ENCODE measurements around the gene WBP11. TPM values are rescaled to one million over a fixed set of nuclear protein-coding genes. Genes with fewer than 3 reads are reported as not detected.

The WBP11 gene
- total RNA-seq, 6 experiments from 2014 or later, result 8.6 to 24.9 (median 16.9) TPM

DNA sequence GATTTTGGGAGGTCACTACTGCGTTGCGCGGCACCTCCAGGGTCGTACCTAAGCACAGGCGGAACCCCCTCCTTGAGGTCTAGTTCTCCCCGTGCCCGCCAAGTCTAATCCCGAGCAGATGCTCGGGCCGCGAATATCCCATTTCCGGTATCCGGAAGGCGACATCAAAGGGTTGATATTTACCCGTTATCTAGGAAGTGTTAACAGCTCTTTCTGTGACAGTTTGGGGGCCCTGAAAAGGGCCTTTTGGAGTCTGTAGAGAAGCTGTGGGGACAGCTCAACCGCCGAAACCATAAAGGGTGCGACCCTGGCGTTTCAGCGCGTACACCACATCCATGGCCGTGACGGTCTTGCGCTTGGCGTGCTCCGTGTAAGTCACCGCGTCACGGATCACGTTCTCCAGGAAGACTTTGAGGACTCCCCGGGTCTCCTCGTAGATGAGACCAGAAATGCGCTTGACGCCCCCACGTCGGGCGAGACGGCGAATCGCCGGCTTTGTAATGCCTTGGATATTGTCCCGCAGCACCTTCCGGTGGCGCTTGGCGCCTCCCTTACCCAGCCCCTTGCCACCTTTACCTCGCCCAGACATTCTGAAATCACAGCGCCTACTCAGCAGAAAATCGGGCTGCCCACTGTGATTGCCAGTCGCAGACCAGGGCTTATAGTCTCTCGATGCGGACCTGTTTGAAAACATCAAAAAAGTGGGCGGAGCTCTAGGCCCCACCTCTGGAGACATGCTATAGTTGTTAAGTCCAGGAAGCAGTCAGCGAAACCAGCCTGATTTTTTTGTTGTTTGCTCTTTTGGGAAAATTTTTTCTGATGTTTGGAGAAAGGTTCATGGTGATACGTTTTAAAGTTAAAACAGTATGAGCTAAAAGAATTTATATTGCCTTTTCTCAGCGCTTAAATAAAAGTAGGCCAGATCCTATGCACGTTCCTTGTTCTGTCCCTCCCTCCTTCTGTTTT lies 32.5 kb downstream of the WBP11 start:
- whole genome bisulfite sequencing (ENCODE audit: insufficient coverage, low coverage, low lambda C conversion rate, missing lambda C conversion rate), result under 1% methylated on average over 14 of the region's 56 CpGs
- TF ChIP-seq, protein P1, sequence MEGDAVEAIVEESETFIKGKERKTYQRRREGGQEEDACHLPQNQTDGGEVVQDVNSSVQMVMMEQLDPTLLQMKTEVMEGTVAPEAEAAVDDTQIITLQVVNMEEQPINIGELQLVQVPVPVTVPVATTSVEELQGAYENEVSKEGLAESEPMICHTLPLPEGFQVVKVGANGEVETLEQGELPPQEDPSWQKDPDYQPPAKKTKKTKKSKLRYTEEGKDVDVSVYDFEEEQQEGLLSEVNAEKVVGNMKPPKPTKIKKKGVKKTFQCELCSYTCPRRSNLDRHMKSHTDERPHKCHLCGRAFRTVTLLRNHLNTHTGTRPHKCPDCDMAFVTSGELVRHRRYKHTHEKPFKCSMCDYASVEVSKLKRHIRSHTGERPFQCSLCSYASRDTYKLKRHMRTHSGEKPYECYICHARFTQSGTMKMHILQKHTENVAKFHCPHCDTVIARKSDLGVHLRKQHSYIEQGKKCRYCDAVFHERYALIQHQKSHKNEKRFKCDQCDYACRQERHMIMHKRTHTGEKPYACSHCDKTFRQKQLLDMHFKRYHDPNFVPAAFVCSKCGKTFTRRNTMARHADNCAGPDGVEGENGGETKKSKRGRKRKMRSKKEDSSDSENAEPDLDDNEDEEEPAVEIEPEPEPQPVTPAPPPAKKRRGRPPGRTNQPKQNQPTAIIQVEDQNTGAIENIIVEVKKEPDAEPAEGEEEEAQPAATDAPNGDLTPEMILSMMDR (IDR thresholded peaks at IDR 0.05), result peak in 1 of 4 donors; percentile 11
- peak; percentile 97 for TF ChIP-seq POLR2A (IDR thresholded peaks at IDR 0.05)
- Histone ChIP-seq H3K4me1 (peaks cover 0 to 29% (median 6%) of the 10 kb centered on the region in 4 donors), H3K27ac (peak overlapping the region; percentile 91 to 98 (median 97)), H3K9me3 (no peaks in the 10 kb centered on the region), H3K4me3 (peak overlapping the region; percentile 65 to 91 (median 78)), H3K36me3 (no peaks in the 10 kb centered on the region), H3K27me3 (no peaks in the 10 kb centered on the region)
- DNase-seq, result peak; percentile 88 to 96 (median 93)
- intact Hi-C loops (cut with DNase I), result loop anchor here in 1 of 2 donors (5.0 kb wide), 1 partner anchor 72 kb away; the partner anchor contains the start of gene ART4
- peak; percentile 56 to 69 (median 62) for ATAC-seq

DNA sequence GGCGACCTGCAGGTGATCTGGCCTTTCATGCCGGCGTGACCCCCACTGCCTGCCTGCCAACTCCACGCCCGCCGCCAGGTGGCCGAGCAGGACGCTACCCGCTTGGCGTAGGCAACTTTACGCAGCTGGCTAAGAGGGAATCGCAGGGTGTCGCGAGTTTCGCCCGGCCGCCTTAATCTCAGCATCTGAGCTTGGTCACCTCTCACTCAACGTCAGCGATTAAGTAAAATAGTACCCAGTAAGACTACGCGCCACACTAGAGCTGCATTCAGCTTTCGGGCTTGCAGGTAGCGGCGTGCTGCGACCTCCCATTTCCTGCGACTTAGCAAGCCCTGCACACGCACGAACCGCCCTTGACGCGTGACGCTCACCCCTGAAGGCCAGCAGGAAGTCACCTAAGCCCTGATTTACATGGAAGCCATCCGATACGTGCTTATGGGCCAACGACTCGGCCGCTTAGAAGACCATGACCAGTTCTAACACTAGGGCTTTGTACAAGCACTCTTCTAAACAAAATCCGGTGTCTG lies 33.2 kb downstream of the WBP11 start:
- 0% methylated on average over 1 of the region's 38 CpGs for WGBS (ENCODE audit: insufficient coverage, low coverage, low lambda C conversion rate, missing lambda C conversion rate)
- Histone ChIP-seq H3K4me1 (peaks cover 0 to 29% (median 5%) of the 10 kb centered on the region in 4 donors), H3K27ac (peak overlapping the region; percentile 91 to 98 (median 97)), H3K4me3 (peak overlapping the region; percentile 65 to 91 (median 78)), H3K27me3 (no peaks in the 10 kb centered on the region), H3K36me3 (no peaks in the 10 kb centered on the region), H3K9me3 (no peaks in the 10 kb centered on the region)
- intact Hi-C loops (cut with DNase I), result loop anchor here in 1 of 2 donors (5.0 kb wide), 1 partner anchor 72 kb away; the partner anchor contains the start of gene ART4
- ATAC-seq (peak; percentile 69 to 75 (median 72)), DNase-seq (peak; percentile 89 to 91 (median 89))
- TF ChIP-seq, protein P1 (IDR thresholded peaks at IDR 0.05), result peak; percentile 63 to 94 (median 72)
- TF ChIP-seq POLR2A (IDR thresholded peaks at IDR 0.05), result peak; percentile 70

DNA sequence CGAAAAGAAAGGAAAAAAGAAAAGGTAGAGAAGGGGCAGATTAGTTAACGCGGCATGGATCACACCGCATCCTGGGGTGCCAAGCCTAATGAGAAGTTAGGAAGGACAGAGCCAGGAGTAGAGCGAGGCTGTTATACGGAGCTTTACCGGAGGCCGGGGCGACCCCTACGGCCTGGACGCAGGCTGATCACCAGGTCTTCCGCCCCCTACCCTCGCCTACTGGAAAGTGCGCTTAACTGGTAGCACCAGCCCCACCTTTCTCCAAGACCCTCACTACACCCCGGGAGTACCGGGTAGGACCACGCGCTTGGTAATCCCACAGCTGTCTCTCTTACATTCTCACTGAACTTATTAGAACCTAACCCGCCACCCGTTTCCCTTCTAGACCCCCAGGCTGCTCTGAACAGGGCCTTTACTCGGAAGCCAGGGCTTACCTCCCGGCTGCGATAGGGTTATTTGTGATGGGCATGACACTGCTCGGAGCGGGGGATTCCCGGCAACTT lies 33.8 kb downstream of the WBP11 start:
- WGBS (ENCODE audit: insufficient coverage, low coverage, low lambda C conversion rate, missing lambda C conversion rate), result 0% methylated on average over 11 of the region's 26 CpGs
- Histone ChIP-seq H3K27me3 (no peaks in the 10 kb centered on the region), H3K36me3 (no peaks in the 10 kb centered on the region), H3K4me1 (peaks cover 0 to 29% (median 3%) of the 10 kb centered on the region in 4 donors), H3K27ac (peak overlapping the region; percentile 91 to 98 (median 97)), H3K4me3 (peak overlapping the region; percentile 65 to 91 (median 78)), H3K9me3 (no peaks in the 10 kb centered on the region)
- peak; percentile 50 to 55 (median 53) for DNase-seq
- intact Hi-C loops (cut with DNase I), result no loop called here
- peak in 3 of 4 donors; percentile 5 to 16 (median 7) for ATAC-seq
- TF ChIP-seq, protein P1 (IDR thresholded peaks at IDR 0.05), result no peak
- TF ChIP-seq POLR2A (IDR thresholded peaks at IDR 0.05), result no peak

DNA sequence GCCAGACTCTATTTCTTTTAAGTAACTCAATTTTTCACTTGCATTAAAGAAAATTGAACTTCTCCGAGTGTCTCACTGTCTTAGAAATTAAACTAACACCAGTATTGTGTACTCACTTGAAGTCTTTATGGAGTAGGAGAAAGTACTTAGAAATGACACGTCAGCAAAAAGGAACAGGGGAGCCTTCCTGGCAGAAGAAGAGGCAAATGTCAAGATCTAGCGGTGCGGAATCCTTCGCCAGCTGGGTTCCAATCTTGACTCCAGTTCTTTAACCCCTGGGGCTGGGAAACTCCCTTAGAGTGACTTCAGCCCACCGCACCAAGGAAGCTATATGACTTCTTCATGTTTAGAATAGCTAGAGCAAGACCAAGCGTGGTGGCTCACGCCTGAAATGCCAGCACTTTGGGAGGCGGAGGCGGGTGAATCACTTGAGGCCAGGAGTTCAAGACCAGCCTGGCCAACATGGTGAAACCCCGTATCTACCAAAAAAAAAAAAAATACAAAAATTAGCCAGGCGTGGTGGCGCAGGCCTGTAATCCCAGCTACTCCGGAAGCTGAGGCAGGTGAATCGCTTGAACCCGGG lies 34.4 kb downstream of the WBP11 start:
- 18% methylated on average over 11 of the region's 16 CpGs for WGBS (ENCODE audit: insufficient coverage, low coverage, low lambda C conversion rate, missing lambda C conversion rate)
- Histone ChIP-seq H3K4me1 (peaks cover 0 to 28% (median 3%) of the 10 kb centered on the region in 4 donors), H3K4me3 (peak overlapping the region; percentile 65 to 91 (median 78)), H3K27me3 (no peaks in the 10 kb centered on the region), H3K36me3 (no peaks in the 10 kb centered on the region), H3K27ac (peak overlapping the region in 2 of 3 donors; percentile 91 to 98), H3K9me3 (no peaks in the 10 kb centered on the region)
- ATAC-seq (no peak), DNase-seq (no peak)
- intact Hi-C loops (cut with DNase I), result no loop called here
- no peak for TF ChIP-seq POLR2A (IDR thresholded peaks at IDR 0.05)
- TF ChIP-seq, protein P1 (IDR thresholded peaks at IDR 0.05), result no peak

Data from right lobe of liver (tissue), 6 donors.